Measurements from ENCODE around the gene VPS11. TPM values are rescaled to one million over a fixed set of nuclear protein-coding genes. Genes with fewer than 3 reads are reported as not detected.

The VPS11 gene
- total and polyA plus RNA-seq, 4 donors: 21.8 to 60.5 (median 26.5) TPM

DNA sequence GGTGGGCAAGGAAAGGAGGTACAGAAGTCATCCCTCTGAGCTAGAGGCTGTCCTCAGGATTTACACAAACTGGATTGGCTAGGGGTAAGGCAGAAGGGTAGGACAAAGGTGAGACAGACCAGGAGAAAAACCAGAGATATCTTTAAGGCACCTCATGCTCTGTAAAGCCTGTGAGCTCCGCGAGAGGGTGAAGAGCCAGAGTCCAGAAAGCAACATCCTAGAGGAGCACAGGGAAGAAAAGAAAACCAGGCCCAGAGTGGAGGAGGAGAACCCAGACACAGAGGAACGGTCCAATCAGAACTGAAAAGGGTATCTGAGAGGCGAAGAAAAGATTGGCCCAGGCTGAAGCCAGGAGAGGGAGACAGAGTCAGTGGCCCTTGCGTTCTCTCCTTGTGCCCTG lies 42.1 kb upstream of the VPS11 start:
- H3K36me3 ChIP-seq (ENCODE audit: control insufficient read depth in 1 of 2, insufficient read depth in 2 of 2, low read length in 1 of 2): no peaks in the 10 kb centered on the region

DNA sequence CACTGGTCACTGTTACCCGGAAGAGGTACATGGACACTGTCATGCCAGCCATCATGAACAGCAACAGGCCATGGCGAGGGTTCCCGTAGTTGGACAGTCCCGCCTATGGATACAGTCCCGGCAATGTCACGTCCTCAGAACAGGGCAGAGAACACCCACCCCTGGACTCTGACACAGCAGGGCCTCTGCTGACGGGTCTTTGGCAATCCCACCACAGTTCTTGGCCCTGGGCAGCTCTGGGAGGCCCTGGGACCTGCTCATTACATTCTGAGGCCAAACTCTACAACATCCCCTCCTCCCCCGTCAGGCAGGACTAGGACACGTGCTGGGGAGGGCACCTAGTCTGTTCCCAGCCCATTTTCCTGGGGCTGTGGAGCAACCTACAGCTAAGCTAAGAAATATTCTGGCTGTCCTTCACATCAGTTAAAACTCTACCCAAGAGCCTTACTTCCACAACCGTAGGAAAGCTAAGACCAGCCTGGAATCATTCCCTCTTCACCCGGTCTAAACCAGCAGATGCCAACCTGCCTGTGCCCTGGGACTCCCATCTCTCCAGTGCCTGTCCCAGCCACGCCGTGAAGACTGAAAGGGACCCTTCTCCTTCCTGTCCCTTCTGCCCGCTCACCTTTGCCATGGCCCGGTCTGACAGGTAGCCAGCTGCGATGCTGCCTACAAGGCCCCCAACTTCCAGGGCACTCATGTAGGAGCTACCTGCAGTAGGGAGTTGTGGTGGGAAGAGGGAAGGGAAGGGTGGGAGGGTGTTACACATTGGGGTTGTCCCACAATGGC lies 41.4 kb upstream of the VPS11 start:
- ATAC-seq (ENCODE audit: low FRiP score) (no peak), DNase-seq (no peak)
- Histone ChIP-seq H3K4me1 (ENCODE audit: control insufficient read depth in 1 of 2, insufficient read depth in 2 of 2, low read length in 2 of 2) (no peaks in the 10 kb centered on the region), H3K9me3 (ENCODE audit: control insufficient read depth, low read length) (no peaks in the 10 kb centered on the region), H3K27me3 (ENCODE audit: control insufficient read depth in 1 of 2, insufficient read depth in 2 of 2, low read length in 1 of 2) (no peaks in the 10 kb centered on the region), H3K36me3 (ENCODE audit: control insufficient read depth in 1 of 2, insufficient read depth in 2 of 2, low read length in 1 of 2) (no peaks in the 10 kb centered on the region), H3K4me3 (ENCODE audit: low read length in 2 of 2) (no peak overlapping the region), H3K27ac (ENCODE audit: low read depth in 1 of 2, low read length in 2 of 2) (no peak overlapping the region)
- 65 to 66% methylated on average over 16 of the region's 16 CpGs for WGBS, 2 donors
- intact Hi-C loops (cut with DNase I): loop anchor here in 1 of 2 donors (5.0 kb wide), 1 partner anchor 41 kb away; the partner anchor contains the start of gene VPS11

More for the DNA sequence above, 42.1 kb upstream of the VPS11 start:
- no peak for DNase-seq
- ATAC-seq (ENCODE audit: low FRiP score): no peak
- H3K4me3 ChIP-seq (ENCODE audit: low read length in 2 of 2): no peak overlapping the region
- H3K4me1 ChIP-seq (ENCODE audit: control insufficient read depth in 1 of 2, insufficient read depth in 2 of 2, low read length in 2 of 2): no peaks in the 10 kb centered on the region
- intact Hi-C loops (cut with DNase I): loop anchor here in 1 of 2 donors (5.0 kb wide), 1 partner anchor 42 kb away; the partner anchor contains the start of gene VPS11
- no peaks in the 10 kb centered on the region for H3K27me3 ChIP-seq (ENCODE audit: control insufficient read depth in 1 of 2, insufficient read depth in 2 of 2, low read length in 1 of 2)
- H3K27ac ChIP-seq (ENCODE audit: low read depth in 1 of 2, low read length in 2 of 2): no peak overlapping the region
- 80 to 81% methylated on average over 5 of the region's 5 CpGs for WGBS, 2 donors
- no peaks in the 10 kb centered on the region for H3K9me3 ChIP-seq (ENCODE audit: control insufficient read depth, low read length)

DNA sequence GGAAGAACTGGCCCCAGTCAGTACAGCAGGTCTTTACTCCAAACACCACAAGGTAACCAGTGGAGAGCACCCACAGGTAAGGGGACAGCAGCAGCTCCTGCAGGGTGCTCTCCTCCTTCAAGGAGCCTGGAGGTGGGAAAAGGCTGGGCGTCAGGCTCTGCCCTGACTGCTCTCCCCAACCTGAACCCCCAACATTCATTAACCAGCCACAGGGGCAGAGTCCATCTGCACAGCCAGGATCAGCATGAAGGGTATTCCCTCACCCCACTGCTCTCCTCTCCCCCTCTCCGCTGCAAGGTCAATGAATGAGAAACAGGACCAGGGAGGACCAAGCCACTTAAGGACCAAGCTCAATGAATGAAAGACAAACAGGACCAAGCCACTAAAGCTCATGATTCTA lies 40.6 kb upstream of the VPS11 start:
- no peaks in the 10 kb centered on the region for H3K36me3 ChIP-seq (ENCODE audit: control insufficient read depth in 1 of 2, insufficient read depth in 2 of 2, low read length in 1 of 2)
- H3K27ac ChIP-seq (ENCODE audit: low read depth in 1 of 2, low read length in 2 of 2): no peak overlapping the region
- H3K9me3 ChIP-seq (ENCODE audit: control insufficient read depth, low read length): no peaks in the 10 kb centered on the region
- WGBS, 2 donors: 91 to 95% methylated on average over 2 of the region's 2 CpGs
- DNase-seq (no peak), ATAC-seq (ENCODE audit: low FRiP score) (no peak)
- intact Hi-C loops (cut with DNase I): loop anchor here in 1 of 2 donors (5.0 kb wide), 1 partner anchor 40 kb away; the partner anchor contains the start of gene VPS11
- H3K27me3 ChIP-seq (ENCODE audit: control insufficient read depth in 1 of 2, insufficient read depth in 2 of 2, low read length in 1 of 2): no peaks in the 10 kb centered on the region
- H3K4me3 ChIP-seq (ENCODE audit: low read length in 2 of 2): no peak overlapping the region
- no peaks in the 10 kb centered on the region for H3K4me1 ChIP-seq (ENCODE audit: control insufficient read depth in 1 of 2, insufficient read depth in 2 of 2, low read length in 2 of 2)

DNA sequence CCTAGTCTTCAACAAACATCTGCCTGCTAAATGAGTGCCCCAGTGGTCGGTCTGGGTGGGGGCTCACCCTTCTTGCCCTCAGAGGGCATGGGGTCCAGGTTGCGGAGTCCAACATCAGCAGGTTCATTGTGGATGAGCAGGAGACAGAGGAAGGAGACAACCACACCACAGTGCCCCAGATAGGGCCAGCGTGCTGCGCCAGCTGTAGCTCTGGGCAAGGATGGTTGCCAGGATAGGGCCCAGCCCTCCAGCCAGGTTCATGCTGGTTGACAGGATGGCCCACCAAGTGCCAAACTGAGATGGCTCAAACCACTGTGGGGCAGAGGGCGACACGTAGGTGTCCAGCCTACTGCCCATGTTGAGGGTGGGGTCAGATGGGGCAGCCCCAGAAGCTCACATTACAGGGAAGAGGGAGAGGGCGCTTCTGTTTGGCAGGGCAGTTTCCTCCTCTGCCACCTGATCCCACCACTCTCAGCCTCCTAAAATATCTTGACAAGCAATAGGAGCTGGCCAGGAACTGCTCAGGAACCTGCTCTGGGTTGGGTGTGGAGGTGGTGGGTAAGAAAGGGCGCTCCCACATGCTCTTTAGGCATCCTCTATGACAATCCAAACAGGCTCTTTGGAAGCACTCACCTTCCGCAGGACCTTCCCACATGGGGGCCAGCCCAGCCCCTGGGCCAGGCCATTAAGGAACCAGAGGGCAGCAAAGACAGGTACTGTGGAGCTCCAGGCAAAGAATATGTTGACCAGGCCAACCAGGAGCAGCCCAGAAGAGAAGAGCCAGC lies 39.9 kb upstream of the VPS11 start:
- ATAC-seq (ENCODE audit: low FRiP score) (no peak), DNase-seq (no peak)
- Histone ChIP-seq H3K9me3 (ENCODE audit: control insufficient read depth, low read length) (no peaks in the 10 kb centered on the region), H3K27me3 (ENCODE audit: control insufficient read depth in 1 of 2, insufficient read depth in 2 of 2, low read length in 1 of 2) (no peaks in the 10 kb centered on the region), H3K27ac (ENCODE audit: low read depth in 1 of 2, low read length in 2 of 2) (no peak overlapping the region), H3K4me3 (ENCODE audit: low read length in 2 of 2) (no peak overlapping the region), H3K36me3 (ENCODE audit: control insufficient read depth in 1 of 2, insufficient read depth in 2 of 2, low read length in 1 of 2) (no peaks in the 10 kb centered on the region), H3K4me1 (ENCODE audit: control insufficient read depth in 1 of 2, insufficient read depth in 2 of 2, low read length in 2 of 2) (no peaks in the 10 kb centered on the region)
- WGBS, 2 donors: 93 to 95% methylated on average over 9 of the region's 9 CpGs
- intact Hi-C loops (cut with DNase I): loop anchor here in 1 of 2 donors (5.0 kb wide), 1 partner anchor 40 kb away; the partner anchor contains the start of gene VPS11

DNA sequence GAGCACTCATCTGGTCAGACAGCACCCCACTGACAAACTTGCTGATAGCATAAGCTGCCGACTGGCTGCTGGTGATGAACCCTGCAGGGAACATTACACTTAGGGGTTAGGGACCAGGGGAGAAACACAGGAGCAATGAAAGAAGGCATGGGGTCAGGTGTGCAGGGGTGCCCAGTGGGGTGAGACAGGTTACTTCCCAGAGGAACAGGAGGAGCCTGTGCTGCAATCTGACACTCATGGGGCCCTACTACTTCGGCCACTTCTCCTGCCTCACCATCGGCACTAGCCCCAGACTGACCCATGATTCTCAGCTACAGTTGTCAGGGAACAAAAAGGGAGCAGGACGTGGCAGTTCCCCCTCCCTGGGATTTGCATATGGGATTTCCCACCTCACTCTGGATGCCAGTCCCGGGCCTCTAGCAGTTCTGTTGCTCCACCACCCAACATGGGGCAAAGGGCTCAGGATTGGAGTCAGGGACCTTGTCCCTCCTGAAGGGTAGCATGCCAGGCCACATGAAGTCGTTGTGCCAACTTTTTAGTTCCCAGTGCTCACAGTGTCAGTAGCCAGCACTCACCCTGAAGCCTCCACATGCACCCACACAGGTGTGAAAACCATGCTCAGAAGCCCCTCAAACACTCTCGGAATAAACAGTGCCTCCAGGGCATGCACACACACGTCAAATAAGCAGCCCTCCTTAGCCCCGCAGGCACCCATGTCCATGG lies 39.1 kb upstream of the VPS11 start:
- H3K27ac ChIP-seq (ENCODE audit: low read depth in 1 of 2, low read length in 2 of 2): no peak overlapping the region
- no peaks in the 10 kb centered on the region for H3K36me3 ChIP-seq (ENCODE audit: control insufficient read depth in 1 of 2, insufficient read depth in 2 of 2, low read length in 1 of 2)
- intact Hi-C loops (cut with DNase I): loop anchor here in 1 of 2 donors (5.0 kb wide), 1 partner anchor 39 kb away; the partner anchor contains the start of gene VPS11

DNA sequence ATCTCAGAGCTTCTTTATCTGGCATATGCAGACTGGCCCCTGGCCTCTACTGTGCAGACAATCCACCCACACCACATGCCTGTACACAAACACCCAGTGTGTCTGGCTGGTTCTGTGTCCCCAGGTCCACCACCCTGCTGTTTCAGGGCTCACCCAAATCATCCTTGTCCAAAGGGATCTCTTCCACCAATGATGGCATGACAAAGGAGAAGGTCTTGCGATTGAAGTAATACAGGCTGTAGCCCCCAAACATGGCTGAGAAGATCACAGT lies 38.6 kb upstream of the VPS11 start:
- Histone ChIP-seq H3K27me3 (ENCODE audit: control insufficient read depth in 1 of 2, insufficient read depth in 2 of 2, low read length in 1 of 2) (no peaks in the 10 kb centered on the region), H3K4me3 (ENCODE audit: low read length in 2 of 2) (no peak overlapping the region), H3K27ac (ENCODE audit: low read depth in 1 of 2, low read length in 2 of 2) (no peak overlapping the region), H3K4me1 (ENCODE audit: control insufficient read depth in 1 of 2, insufficient read depth in 2 of 2, low read length in 2 of 2) (no peaks in the 10 kb centered on the region), H3K9me3 (ENCODE audit: control insufficient read depth, low read length) (no peaks in the 10 kb centered on the region), H3K36me3 (ENCODE audit: control insufficient read depth in 1 of 2, insufficient read depth in 2 of 2, low read length in 1 of 2) (no peaks in the 10 kb centered on the region)
- 98 to 100% methylated on average over 1 of the region's 1 CpG for WGBS, 2 donors
- intact Hi-C loops (cut with DNase I): loop anchor here in 1 of 2 donors (5.0 kb wide), 1 partner anchor 38 kb away; the partner anchor contains the start of gene VPS11
- DNase-seq (no peak), ATAC-seq (ENCODE audit: low FRiP score) (no peak)

More for the DNA sequence above, 39.1 kb upstream of the VPS11 start:
- Histone ChIP-seq H3K4me1 (ENCODE audit: control insufficient read depth in 1 of 2, insufficient read depth in 2 of 2, low read length in 2 of 2) (no peaks in the 10 kb centered on the region), H3K9me3 (ENCODE audit: control insufficient read depth, low read length) (no peaks in the 10 kb centered on the region), H3K4me3 (ENCODE audit: low read length in 2 of 2) (no peak overlapping the region), H3K27me3 (ENCODE audit: control insufficient read depth in 1 of 2, insufficient read depth in 2 of 2, low read length in 1 of 2) (no peaks in the 10 kb centered on the region)
- DNase-seq: no peak
- ATAC-seq (ENCODE audit: low FRiP score): no peak
- whole genome bisulfite sequencing, 2 donors: 84% methylated on average over 9 of the region's 9 CpGs

DNA sequence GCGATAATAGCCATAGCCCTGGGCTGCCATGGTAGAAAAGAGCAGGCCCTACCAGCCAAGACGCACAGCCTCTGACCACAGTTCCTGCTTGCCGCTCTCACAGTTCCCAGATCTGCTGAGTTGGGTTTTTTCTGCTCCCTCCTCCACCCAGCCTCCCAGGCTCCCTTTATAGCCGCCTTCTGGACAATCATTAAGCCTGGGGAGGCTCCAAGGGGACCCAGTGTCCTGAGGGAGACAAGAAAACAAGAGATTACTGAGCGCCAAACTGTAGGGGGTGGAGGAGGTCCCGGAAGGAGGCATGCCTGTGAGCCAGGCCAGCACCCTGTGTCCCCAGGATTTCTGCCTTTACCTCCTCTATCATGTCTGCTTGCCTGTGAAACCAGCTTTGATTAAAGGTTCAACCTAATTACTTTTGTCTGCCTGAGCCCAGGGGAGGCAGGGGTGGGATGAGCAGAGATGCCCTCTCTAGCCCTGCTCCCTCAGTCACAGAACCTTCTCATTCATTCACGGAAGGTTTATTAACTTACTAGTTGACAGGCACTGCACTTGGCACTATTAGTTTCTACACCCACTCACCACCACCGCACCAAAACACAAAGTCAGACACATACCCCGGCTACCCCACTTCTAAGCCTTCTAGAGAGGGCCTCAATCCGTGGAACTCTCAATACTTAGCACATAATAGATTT lies 38.1 kb upstream of the VPS11 start:
- 68 to 78% methylated on average over 10 of the region's 10 CpGs for WGBS, 2 donors
- Histone ChIP-seq H3K4me1 (ENCODE audit: control insufficient read depth in 1 of 2, insufficient read depth in 2 of 2, low read length in 2 of 2) (no peaks in the 10 kb centered on the region), H3K4me3 (ENCODE audit: low read length in 2 of 2) (no peak overlapping the region), H3K36me3 (ENCODE audit: control insufficient read depth in 1 of 2, insufficient read depth in 2 of 2, low read length in 1 of 2) (no peaks in the 10 kb centered on the region), H3K27me3 (ENCODE audit: control insufficient read depth in 1 of 2, insufficient read depth in 2 of 2, low read length in 1 of 2) (no peaks in the 10 kb centered on the region), H3K27ac (ENCODE audit: low read depth in 1 of 2, low read length in 2 of 2) (peak overlapping the region in 1 of 2 donors; percentile 14), H3K9me3 (ENCODE audit: control insufficient read depth, low read length) (no peaks in the 10 kb centered on the region)
- intact Hi-C loops (cut with DNase I): loop anchor here in 1 of 2 donors (5.0 kb wide), 1 partner anchor 38 kb away; the partner anchor contains the start of gene VPS11
- ATAC-seq (ENCODE audit: low FRiP score) (no peak), DNase-seq (peak; percentile 45 to 60)

DNA sequence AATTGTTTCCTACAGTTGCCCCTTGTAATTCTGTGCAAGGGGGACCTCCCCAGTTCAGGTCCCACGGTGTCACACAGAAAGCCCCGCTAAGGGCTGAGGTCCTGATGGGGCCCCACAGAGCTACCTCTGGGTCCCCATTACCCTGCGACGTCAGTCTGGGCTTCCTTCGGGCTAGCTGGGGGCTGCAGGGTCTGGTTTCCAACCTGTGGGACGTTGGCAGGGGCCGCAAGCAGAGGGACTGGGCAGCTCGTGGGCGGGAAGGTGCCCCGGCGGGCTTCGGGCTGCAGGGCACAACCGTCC lies 37.6 kb upstream of the VPS11 start:
- 7 to 11% methylated on average over 13 of the region's 13 CpGs for WGBS, 2 donors
- ATAC-seq (ENCODE audit: low FRiP score): no peak
- intact Hi-C loops (cut with DNase I): no loop called here
- H3K4me3 ChIP-seq (ENCODE audit: low read length in 2 of 2): peak overlapping the region; percentile 32 to 86
- no peaks in the 10 kb centered on the region for H3K27me3 ChIP-seq (ENCODE audit: control insufficient read depth in 1 of 2, insufficient read depth in 2 of 2, low read length in 1 of 2)
- no peaks in the 10 kb centered on the region for H3K36me3 ChIP-seq (ENCODE audit: control insufficient read depth in 1 of 2, insufficient read depth in 2 of 2, low read length in 1 of 2)
- no peaks in the 10 kb centered on the region for H3K4me1 ChIP-seq (ENCODE audit: control insufficient read depth in 1 of 2, insufficient read depth in 2 of 2, low read length in 2 of 2)
- H3K27ac ChIP-seq (ENCODE audit: low read depth in 1 of 2, low read length in 2 of 2): peak overlapping the region in 1 of 2 donors; percentile 14
- no peaks in the 10 kb centered on the region for H3K9me3 ChIP-seq (ENCODE audit: control insufficient read depth, low read length)
- DNase-seq: no peak

Measured in aorta (tissue), 5 donors.